Body of pancreas (tissue), 4 donors: ENCODE data around the gene UNC93B1.

ENCODE experiments used
- POLR2A ChIP-seq, 3 donors: fragments of 450-650 bp; IDR thresholded peaks; one replicate each; pipeline ENCODE4 v1.6.1; 2016; ENCODE audit warnings: antibody characterized with exemption in 3 of 3, mild to moderate bottlenecking in 2 of 3
- TF ChIP-seq, protein P1 (sequence below), 7 experiments: fragments of 450-650 bp in 4 of 7; fragments of 200-600 bp in 3 of 7; sonication (generic) in 3 of 7; IDR thresholded peaks; one replicate each; pipeline ENCODE4 v1.5.1; 2016 to 2019; ENCODE audit warnings: antibody characterized with exemption in 7 of 7

DNA sequence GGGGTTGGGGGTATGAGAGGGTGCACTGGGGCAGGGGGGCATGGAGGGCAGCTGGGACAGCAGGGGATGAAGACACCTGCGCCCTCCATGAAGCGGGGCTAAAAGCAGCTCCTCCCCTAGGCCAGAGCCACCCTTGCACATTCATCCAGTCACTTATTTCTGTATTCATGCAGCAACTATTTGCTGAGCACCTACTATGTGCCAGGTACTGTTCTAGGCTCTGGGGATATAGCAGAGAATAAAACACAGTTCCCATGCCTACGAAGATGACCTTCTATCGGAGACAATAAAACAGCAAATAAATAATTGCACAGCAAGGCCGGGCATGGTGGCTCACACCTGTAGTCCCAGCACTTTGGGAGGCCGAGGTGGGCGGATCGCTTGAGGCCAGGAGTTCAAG, 11.6 kb upstream of the UNC93B1 start:
- TF ChIP-seq, protein P1, sequence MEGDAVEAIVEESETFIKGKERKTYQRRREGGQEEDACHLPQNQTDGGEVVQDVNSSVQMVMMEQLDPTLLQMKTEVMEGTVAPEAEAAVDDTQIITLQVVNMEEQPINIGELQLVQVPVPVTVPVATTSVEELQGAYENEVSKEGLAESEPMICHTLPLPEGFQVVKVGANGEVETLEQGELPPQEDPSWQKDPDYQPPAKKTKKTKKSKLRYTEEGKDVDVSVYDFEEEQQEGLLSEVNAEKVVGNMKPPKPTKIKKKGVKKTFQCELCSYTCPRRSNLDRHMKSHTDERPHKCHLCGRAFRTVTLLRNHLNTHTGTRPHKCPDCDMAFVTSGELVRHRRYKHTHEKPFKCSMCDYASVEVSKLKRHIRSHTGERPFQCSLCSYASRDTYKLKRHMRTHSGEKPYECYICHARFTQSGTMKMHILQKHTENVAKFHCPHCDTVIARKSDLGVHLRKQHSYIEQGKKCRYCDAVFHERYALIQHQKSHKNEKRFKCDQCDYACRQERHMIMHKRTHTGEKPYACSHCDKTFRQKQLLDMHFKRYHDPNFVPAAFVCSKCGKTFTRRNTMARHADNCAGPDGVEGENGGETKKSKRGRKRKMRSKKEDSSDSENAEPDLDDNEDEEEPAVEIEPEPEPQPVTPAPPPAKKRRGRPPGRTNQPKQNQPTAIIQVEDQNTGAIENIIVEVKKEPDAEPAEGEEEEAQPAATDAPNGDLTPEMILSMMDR (IDR thresholded peaks at IDR 0.05): no peak
- TF ChIP-seq POLR2A (IDR thresholded peaks at IDR 0.05): no peak
